GM20000 (cell line): ENCODE results near the gene C9orf152.

Source experiments
- DNase-seq: peaks from one replicate; pipeline ENCODE4 v3.0.0; 2012; ENCODE audit warnings: low spot score
- TF ChIP-seq, protein P1 (sequence below): IDR thresholded peaks from 2 replicates; pipeline ENCODE4 v1.5.1; 2012; ENCODE audit warnings: mild to moderate bottlenecking, control low read depth; ENCODE audit errors: extremely low read depth, missing control alignments

Gene C9orf152

DNA sequence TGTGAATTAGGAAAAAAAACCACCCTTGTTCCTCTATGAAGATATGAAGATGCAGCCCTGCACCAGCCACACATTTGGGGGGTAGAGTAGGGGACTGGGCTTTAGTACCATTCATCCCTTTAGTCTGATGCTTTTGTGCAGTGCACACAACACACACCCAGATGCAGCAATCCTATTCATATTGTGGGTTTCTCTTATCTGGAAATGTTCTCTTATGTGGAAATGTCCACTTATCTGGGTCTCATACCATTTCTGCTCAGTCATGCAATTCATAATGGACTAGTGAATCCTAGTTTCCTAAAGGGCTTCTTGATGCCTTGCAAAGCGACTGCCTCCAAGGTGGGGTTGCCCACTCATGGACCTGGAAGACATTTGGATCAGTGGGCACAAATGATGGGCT lies 47.8 kb downstream of the C9orf152 start:
- DNase-seq, result no peak
- TF ChIP-seq, protein P1, sequence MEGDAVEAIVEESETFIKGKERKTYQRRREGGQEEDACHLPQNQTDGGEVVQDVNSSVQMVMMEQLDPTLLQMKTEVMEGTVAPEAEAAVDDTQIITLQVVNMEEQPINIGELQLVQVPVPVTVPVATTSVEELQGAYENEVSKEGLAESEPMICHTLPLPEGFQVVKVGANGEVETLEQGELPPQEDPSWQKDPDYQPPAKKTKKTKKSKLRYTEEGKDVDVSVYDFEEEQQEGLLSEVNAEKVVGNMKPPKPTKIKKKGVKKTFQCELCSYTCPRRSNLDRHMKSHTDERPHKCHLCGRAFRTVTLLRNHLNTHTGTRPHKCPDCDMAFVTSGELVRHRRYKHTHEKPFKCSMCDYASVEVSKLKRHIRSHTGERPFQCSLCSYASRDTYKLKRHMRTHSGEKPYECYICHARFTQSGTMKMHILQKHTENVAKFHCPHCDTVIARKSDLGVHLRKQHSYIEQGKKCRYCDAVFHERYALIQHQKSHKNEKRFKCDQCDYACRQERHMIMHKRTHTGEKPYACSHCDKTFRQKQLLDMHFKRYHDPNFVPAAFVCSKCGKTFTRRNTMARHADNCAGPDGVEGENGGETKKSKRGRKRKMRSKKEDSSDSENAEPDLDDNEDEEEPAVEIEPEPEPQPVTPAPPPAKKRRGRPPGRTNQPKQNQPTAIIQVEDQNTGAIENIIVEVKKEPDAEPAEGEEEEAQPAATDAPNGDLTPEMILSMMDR, result no peak

DNA sequence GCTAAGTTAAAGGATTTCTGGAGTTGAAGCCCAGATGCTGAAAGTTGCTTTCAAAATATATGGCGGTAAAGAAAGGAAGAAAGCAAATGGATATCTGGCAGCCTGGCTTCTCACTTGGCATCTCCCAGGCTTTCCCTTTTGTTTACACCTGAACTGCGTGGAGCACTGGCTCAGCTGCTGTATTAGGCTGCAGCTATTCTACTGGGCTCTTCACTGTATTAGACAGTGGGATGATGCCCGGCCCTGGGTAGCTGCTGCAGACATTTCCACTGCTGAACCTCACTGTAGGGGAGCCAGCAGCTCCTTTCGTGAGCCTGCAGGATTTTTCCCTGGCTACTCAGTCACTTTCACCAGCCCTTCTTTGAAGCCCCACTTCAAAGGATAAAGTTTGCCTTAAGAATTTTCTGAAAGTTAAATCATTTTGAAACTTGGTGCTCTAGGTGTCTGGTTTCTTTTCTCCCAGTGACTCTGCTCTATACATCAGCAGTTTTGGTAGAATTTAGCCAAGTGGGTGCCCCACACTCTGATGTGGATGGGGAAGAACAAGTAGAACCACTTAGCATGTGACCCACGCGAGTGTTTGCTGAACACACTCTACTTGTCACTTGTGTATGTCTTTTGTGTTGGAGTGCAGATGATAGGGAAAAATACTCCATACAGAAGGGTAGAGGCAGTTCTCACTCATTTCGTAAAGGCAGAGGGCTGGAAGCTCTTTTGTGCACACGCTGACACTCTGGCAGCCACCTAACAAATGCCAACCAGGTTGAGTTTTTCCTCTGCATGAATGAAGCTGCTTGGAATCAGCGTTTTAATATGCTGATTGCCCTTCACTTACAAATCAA lies 49.9 kb downstream of the C9orf152 start:
- no peak for DNase-seq
- TF ChIP-seq, protein P1, result no peak

DNA sequence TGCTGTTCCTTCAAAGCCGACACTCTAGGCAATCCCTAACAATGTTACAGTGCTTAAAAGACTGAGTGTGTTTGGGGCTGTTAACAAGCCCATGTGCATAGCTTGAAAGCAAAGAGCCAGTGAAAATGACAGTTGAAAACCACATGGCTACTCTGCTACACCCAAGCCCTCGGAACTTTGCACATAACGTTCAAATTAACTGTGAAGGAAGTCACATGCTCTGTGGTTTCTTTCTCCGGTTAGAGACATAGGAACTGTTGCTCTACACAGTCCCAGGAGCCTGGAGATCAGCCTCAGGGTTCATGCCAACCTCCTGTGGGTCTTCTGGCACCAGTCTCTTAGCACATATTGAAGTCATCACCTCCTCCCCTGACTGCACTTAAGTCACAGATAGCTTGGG lies 51.1 kb downstream of the C9orf152 start:
- TF ChIP-seq, protein P1, result no peak
- peak; percentile 51 for DNase-seq

DNA sequence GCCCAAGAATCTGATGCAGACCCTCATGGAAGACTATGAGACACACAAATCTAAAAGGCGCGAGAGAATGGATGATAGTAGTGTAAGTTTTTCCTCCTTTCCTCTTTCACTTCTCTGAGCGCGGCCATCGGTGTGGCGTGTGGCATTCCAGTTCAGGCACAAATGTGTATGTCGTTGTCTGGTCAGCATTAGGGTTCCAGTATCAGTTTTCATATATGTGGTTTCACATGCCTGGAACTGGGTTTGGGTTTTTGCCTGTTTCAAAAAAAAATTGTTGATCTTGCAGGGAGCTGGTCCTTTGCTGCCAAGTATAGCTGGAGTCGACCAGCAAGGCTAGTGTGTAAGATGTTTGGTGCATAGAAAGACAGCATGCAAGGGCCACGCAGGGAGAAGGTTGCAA lies 51.5 kb downstream of the C9orf152 start:
- no peak for DNase-seq
- TF ChIP-seq, protein P1, result no peak

DNA sequence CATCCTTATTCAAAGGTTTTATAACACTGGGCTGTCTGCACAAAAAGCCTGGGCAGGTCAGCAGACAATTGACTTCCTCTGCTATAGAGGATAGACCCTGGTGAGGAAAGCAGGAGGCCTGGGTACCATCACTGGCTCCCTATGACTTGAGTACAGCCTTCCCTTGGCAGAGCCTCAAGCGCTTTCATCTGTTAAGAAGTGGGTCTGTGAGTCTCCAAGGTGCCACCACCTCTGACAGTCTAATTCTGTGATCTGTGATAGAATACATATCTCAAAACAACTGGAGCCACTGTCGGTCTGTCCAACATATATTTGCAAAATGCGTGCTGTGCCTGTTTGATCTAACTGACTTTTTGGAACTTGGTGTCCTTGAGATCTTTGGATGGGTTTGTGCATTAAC lies 52.2 kb downstream of the C9orf152 start:
- no peak for DNase-seq
- TF ChIP-seq, protein P1, result no peak

DNA sequence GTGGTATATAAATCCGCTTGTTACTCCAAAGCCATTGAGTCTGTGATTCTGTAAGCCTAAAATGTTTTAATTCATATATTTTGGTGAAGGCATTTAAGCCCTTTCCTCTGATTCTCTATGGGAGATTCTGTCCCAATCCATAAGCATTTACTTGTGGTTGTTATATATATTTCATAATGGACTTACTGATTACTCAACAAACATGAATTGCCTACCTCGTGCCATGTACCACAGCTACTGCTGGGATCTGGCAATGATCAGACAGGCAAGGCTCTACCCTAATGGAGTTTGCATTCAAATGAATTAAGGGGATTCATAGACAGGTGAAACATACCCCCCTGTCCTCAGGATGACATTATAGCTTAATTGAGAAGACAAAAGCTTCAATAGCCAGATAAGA lies 54.5 kb downstream of the C9orf152 start:
- no peak for DNase-seq
- TF ChIP-seq, protein P1, result no peak

DNA sequence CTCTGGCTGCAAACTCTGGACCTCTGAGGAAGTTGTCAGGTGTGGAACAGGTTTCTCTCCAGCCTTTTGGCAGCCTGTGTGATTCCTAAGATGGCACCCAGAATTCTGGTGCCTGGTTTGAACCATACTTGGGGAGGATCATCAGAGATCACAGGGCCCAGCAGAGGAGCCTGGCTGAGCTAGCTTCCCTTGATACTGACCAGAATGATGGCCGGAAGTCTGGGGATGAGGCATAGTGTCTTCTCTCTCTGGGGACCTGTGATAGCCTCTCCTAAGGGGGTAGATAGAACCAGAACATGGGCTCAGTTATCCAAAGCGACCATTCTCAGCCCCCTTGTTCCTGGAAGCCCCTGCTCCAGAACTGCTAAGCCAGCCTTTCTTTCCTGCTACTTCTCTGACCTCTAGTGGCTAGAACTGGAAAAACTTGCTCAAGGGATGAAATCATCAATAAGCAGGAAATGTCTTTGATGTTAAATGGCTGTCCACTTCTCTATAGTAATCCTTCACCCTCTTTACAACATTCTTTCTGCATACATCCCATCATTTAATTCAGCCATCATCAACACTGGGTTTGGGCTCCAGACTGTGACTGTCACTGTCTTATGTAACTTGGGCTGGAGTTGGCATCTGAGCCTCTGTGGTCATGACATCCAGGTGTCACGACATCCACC lies 55.1 kb downstream of the C9orf152 start:
- DNase-seq, result peak; percentile 36
- TF ChIP-seq, protein P1, result peak; percentile 50
